Cardiac muscle cell (in vitro differentiated cells and primary cell): ENCODE results near the gene WNT9B. TPM values are rescaled to one million over a fixed set of nuclear protein-coding genes. Genes with fewer than 3 reads are reported as not detected.

ENCODE experiments used
- DNase-seq, 2 donors: peaks; one replicate each; pipeline versions ENCODE4 v3.0.0 to v3.0.0-alpha.2; 2010 to 2017; ENCODE audit warnings: low read depth in 1 of 2, low spot score in 1 of 2
- H3K27ac ChIP-seq: fragments of 200-600 bp; sonication (generic); 2 replicates; pipeline ENCODE4 v1.5.1; 2016
- H3K27me3 ChIP-seq: fragments of 200-600 bp; sonication (generic); 2 replicates; pipeline ENCODE4 v1.6.0; 2016; ENCODE audit warnings: control low read depth
- H3K36me3 ChIP-seq: fragments of 200-600 bp; sonication (generic); 2 replicates; pipeline ENCODE4 v1.5.1; 2016; ENCODE audit warnings: control low read depth
- H3K4me1 ChIP-seq: fragments of 200-600 bp; sonication (generic); 2 replicates; pipeline ENCODE4 v1.8.1; 2017; ENCODE audit warnings: low read depth, mild to moderate bottlenecking, mixed run types
- H3K4me3 ChIP-seq: fragments of 200-600 bp; sonication (generic); 2 replicates; pipeline ENCODE4 v1.5.1; 2016; ENCODE audit warnings: mild to moderate bottlenecking
- H3K9me3 ChIP-seq: fragments of 200-600 bp; sonication (generic); 2 replicates; pipeline ENCODE4 v1.5.1; 2017; ENCODE audit warnings: low read depth, mild to moderate bottlenecking, control low read depth
- CTCF ChIP-seq: IDR thresholded peaks from 2 replicates; pipeline ENCODE4 v1.5.1; 2012; ENCODE audit warnings: low read depth, mild to moderate bottlenecking, low read length
- polyA plus RNA-seq: library from polyadenylated mRNA; unstranded; fragments of >200 nt; fragmentation: Nextera tagmentation; extraction: Ambion mirVana; gene quantifications from 2 replicates; pipeline ENCODE4 v1.2.1, GENCODE V29; 2016
- total RNA-seq: library from RNA; depleted of rRNA; stranded (reverse); fragments of >200 nt; gene quantifications from 2 replicates; pipeline ENCODE4 v1.2.3, GENCODE V29; 2016

Gene WNT9B
- total and polyA plus RNA-seq, 2 experiments from 2014 or later, result 0.33 TPM; not detected in 1

- Histone ChIP-seq H3K4me1 (no peaks in the 10 kb centered on the region), H3K9me3 (no peaks in the 10 kb centered on the region), H3K36me3 (no peaks in the 10 kb centered on the region), H3K4me3 (no peak overlapping the region), H3K27me3 (no peaks in the 10 kb centered on the region), H3K27ac (no peak overlapping the region)
- no peak for DNase-seq
- TF ChIP-seq CTCF, result no peak
These were observed 38.7 kb downstream of the WNT9B start for GRCh38 chr17:46889992-46890564.

- no peak for TF ChIP-seq CTCF
These were observed 39.3 kb downstream of the WNT9B start for GRCh38 chr17:46890638-46891037.

GRCh38 chr17:46892192-46892703 lies 40.9 kb downstream of the WNT9B start:
- no peak for DNase-seq
- H3K4me3 ChIP-seq, result no peak overlapping the region
- no peaks in the 10 kb centered on the region for H3K27me3 ChIP-seq
- no peaks in the 10 kb centered on the region for H3K9me3 ChIP-seq
- no peak overlapping the region for H3K27ac ChIP-seq
- H3K4me1 ChIP-seq, result no peaks in the 10 kb centered on the region
- no peaks in the 10 kb centered on the region for H3K36me3 ChIP-seq
- no peak for TF ChIP-seq CTCF

More at GRCh38 chr17:46890638-46891037, 39.3 kb downstream of the WNT9B start:
- Histone ChIP-seq H3K4me1 (no peaks in the 10 kb centered on the region), H3K4me3 (no peak overlapping the region), H3K27me3 (no peaks in the 10 kb centered on the region), H3K36me3 (no peaks in the 10 kb centered on the region), H3K9me3 (no peaks in the 10 kb centered on the region), H3K27ac (no peak overlapping the region)
- DNase-seq, result no peak

- H3K27me3 ChIP-seq, result no peaks in the 10 kb centered on the region
- H3K36me3 ChIP-seq, result no peaks in the 10 kb centered on the region
- TF ChIP-seq CTCF, result no peak
These were observed 42.6 kb downstream of the WNT9B start for GRCh38 chr17:46894024-46894423.

GRCh38 chr17:46894476-46895151 lies 43.2 kb downstream of the WNT9B start:
- H3K9me3 ChIP-seq, result no peaks in the 10 kb centered on the region
- H3K27ac ChIP-seq, result no peak overlapping the region
- peak in 1 of 2 donors; percentile 11 for DNase-seq
- H3K4me1 ChIP-seq, result no peaks in the 10 kb centered on the region
- no peak overlapping the region for H3K4me3 ChIP-seq
- no peak for TF ChIP-seq CTCF
- H3K36me3 ChIP-seq, result no peaks in the 10 kb centered on the region
- no peaks in the 10 kb centered on the region for H3K27me3 ChIP-seq

More at GRCh38 chr17:46894024-46894423, 42.6 kb downstream of the WNT9B start:
- no peak for DNase-seq
- Histone ChIP-seq H3K4me1 (no peaks in the 10 kb centered on the region), H3K4me3 (no peak overlapping the region), H3K27ac (no peak overlapping the region), H3K9me3 (no peaks in the 10 kb centered on the region)
